ENCODE data around the gene GRID1. TPM values are rescaled to one million over a fixed set of nuclear protein-coding genes. Genes with fewer than 3 reads are reported as not detected.

GRID1 gene
- total RNA-seq, 1 experiment from 2014 or later = 5.6 TPM

GRCh38 chr10:86186633-86187032, 180.0 kb downstream of the GRID1 start:
- no peaks in the 10 kb centered on the region for H3K9me3 ChIP-seq (ENCODE audit: control insufficient read depth in 1 of 2, insufficient read depth in 1 of 2, low read depth in 1 of 2, low read length in 2 of 2)
- H3K27me3 ChIP-seq (ENCODE audit: insufficient read depth, low read length) = no peaks in the 10 kb centered on the region
- intact Hi-C loops (cut with micrococcal nuclease) = no loop called here
- no peak overlapping the region for H3K27ac ChIP-seq (ENCODE audit: low read depth, low read length)
- no peak overlapping the region for H3K4me2 ChIP-seq (ENCODE audit: low read length)
- ATAC-seq = no peak
- H4K20me1 ChIP-seq (ENCODE audit: insufficient read depth) = no peaks in the 10 kb centered on the region
- ChIA-PET CTCF (no interaction called here), POLR2A (no interaction called here), RAD21 (ENCODE audit: low non-redundant PET in 1 of 2, low total read pairs in 2 of 2, uncharacterized antibody in 2 of 2, unreplicated experiment in 2 of 2) (no interaction called here)
- 0 out of 4 replicates have a peak, but pooled peaks cover 0 to 3% of the 10 kb centered on the region in 2 experiments for H3K4me1 ChIP-seq (ENCODE audit: control insufficient read depth in 1 of 2, insufficient read depth in 2 of 2, low read length in 2 of 2)
- H2AFZ ChIP-seq (ENCODE audit: low read depth, low read length, poor library complexity, severe bottlenecking) = no peak overlapping the region
- H3K9me2 ChIP-seq (ENCODE audit: insufficient read depth) = no peaks in the 10 kb centered on the region
- no peaks in the 10 kb centered on the region for H3K36me3 ChIP-seq (ENCODE audit: control insufficient read depth in 1 of 2, insufficient read depth in 2 of 2, low read length in 2 of 2)
- H3K79me2 ChIP-seq (ENCODE audit: insufficient read depth, low read length) = no peaks in the 10 kb centered on the region
- TF ChIP-seq SIN3A (IDR thresholded peaks at IDR 0.05; ENCODE audit: low read depth) (no peak), SRF (IDR thresholded peaks at IDR 0.05; ENCODE audit: low read depth) (no peak)
- TF ChIP-seq, protein P1, sequence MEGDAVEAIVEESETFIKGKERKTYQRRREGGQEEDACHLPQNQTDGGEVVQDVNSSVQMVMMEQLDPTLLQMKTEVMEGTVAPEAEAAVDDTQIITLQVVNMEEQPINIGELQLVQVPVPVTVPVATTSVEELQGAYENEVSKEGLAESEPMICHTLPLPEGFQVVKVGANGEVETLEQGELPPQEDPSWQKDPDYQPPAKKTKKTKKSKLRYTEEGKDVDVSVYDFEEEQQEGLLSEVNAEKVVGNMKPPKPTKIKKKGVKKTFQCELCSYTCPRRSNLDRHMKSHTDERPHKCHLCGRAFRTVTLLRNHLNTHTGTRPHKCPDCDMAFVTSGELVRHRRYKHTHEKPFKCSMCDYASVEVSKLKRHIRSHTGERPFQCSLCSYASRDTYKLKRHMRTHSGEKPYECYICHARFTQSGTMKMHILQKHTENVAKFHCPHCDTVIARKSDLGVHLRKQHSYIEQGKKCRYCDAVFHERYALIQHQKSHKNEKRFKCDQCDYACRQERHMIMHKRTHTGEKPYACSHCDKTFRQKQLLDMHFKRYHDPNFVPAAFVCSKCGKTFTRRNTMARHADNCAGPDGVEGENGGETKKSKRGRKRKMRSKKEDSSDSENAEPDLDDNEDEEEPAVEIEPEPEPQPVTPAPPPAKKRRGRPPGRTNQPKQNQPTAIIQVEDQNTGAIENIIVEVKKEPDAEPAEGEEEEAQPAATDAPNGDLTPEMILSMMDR (IDR thresholded peaks at IDR 0.05 in 2 of 3, conservative IDR thresholded peaks at IDR 0.05 in 1 of 3; ENCODE audit: borderline replicate concordance in 1 of 3, insufficient read depth in 1 of 3, low read depth in 2 of 3, low read length in 2 of 3) = no peak
- no peak overlapping the region for H3K4me3 ChIP-seq (replicated peaks in 1 of 2; ENCODE audit: low read depth in 1 of 2, low read length in 2 of 2)
- no TSS peak for BruUV-seq (replicated peaks)
- no peak overlapping the region for H3K9ac ChIP-seq (ENCODE audit: low read length)
- DNase-seq (ENCODE audit: low read depth, low spot score) = no peak

- no TSS peak for BruUV-seq (replicated peaks)
- H3K79me2 ChIP-seq (ENCODE audit: insufficient read depth, low read length) = no peaks in the 10 kb centered on the region
- CTCF ChIA-PET = no interaction called here
- TF ChIP-seq, protein P1 (IDR thresholded peaks at IDR 0.05 in 2 of 3, conservative IDR thresholded peaks at IDR 0.05 in 1 of 3; ENCODE audit: borderline replicate concordance in 1 of 3, insufficient read depth in 1 of 3, low read depth in 2 of 3, low read length in 2 of 3) = no peak
- TF ChIP-seq RAD21 (IDR thresholded peaks at IDR 0.05; ENCODE audit: low read depth) = no peak
- TF ChIP-seq TCF7L2 (IDR thresholded peaks at IDR 0.05; ENCODE audit: borderline replicate concordance, extremely low read depth, insufficient read depth, insufficient read length) = no peak
- TF ChIP-seq REST (IDR thresholded peaks at IDR 0.05; ENCODE audit: low read depth) = no peak
- TF ChIP-seq CBX3 (IDR thresholded peaks at IDR 0.05; ENCODE audit: low read depth) = no peak
- TF ChIP-seq ZNF274 (IDR thresholded peaks at IDR 0.05; ENCODE audit: low read depth, low read length) = no peak
- TF ChIP-seq SIN3A (IDR thresholded peaks at IDR 0.05; ENCODE audit: low read depth) = no peak
- no peak for TF ChIP-seq JUND (IDR thresholded peaks at IDR 0.05)
- no peak for TF ChIP-seq EZH2 (IDR thresholded peaks at IDR 0.05)
- TF ChIP-seq, protein P2, sequence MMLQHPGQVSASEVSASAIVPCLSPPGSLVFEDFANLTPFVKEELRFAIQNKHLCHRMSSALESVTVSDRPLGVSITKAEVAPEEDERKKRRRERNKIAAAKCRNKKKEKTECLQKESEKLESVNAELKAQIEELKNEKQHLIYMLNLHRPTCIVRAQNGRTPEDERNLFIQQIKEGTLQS (IDR thresholded peaks at IDR 0.05) = no peak
- no peak for TF ChIP-seq SRF (IDR thresholded peaks at IDR 0.05; ENCODE audit: low read depth)
- no peak for TF ChIP-seq POLR2A (IDR thresholded peaks at IDR 0.05; ENCODE audit: borderline replicate concordance, extremely low read depth, insufficient read depth, insufficient read length)
Observed at GRCh38 chr10:86182595-86182994, 184.0 kb downstream of the GRID1 start.

More at GRCh38 chr10:86182595-86182994, 184.0 kb downstream of the GRID1 start:
- Histone ChIP-seq H3K9ac (ENCODE audit: low read length) (no peak overlapping the region), H3K4me2 (ENCODE audit: low read length) (no peak overlapping the region), H3K4me3 (replicated peaks in 1 of 2; ENCODE audit: low read depth in 1 of 2, low read length in 2 of 2) (no peak overlapping the region), H3K9me3 (ENCODE audit: control insufficient read depth in 1 of 2, insufficient read depth in 1 of 2, low read depth in 1 of 2, low read length in 2 of 2) (no peaks in the 10 kb centered on the region), H3K4me1 (ENCODE audit: control insufficient read depth in 1 of 2, insufficient read depth in 2 of 2, low read length in 2 of 2) (no peaks in the 10 kb centered on the region), H3K9me2 (ENCODE audit: insufficient read depth) (no peaks in the 10 kb centered on the region), H2AFZ (ENCODE audit: low read depth, low read length, poor library complexity, severe bottlenecking) (no peak overlapping the region), H4K20me1 (ENCODE audit: insufficient read depth) (no peaks in the 10 kb centered on the region), H3K27ac (ENCODE audit: low read depth, low read length) (no peak overlapping the region), H3K27me3 (ENCODE audit: insufficient read depth, low read length) (no peaks in the 10 kb centered on the region), H3K36me3 (ENCODE audit: control insufficient read depth in 1 of 2, insufficient read depth in 2 of 2, low read length in 2 of 2) (no peaks in the 10 kb centered on the region)
- intact Hi-C loops (cut with micrococcal nuclease) = no loop called here
- DNase-seq (ENCODE audit: low read depth, low spot score) (no peak), ATAC-seq (no peak)
- POLR2A ChIA-PET = no interaction called here
- RAD21 ChIA-PET (ENCODE audit: low non-redundant PET in 1 of 2, low total read pairs in 2 of 2, uncharacterized antibody in 2 of 2, unreplicated experiment in 2 of 2) = no interaction called here

Data from HCT116 (cell line).